GM12874 (cell line): ENCODE measurements around the gene CC2D2A.

ENCODE experiments used
- TF ChIP-seq, protein P1 (sequence below): IDR thresholded peaks from 2 replicates; pipeline ENCODE4 v1.5.1; 2011; ENCODE audit warnings: low read depth, mild to moderate bottlenecking, control low read depth, low read length, moderate library complexity; ENCODE audit not compliant: insufficient read depth

The CC2D2A gene

GRCh38 chr4:15451181-15451865 is 18.4 kb upstream of the CC2D2A start:
- TF ChIP-seq, protein P1, sequence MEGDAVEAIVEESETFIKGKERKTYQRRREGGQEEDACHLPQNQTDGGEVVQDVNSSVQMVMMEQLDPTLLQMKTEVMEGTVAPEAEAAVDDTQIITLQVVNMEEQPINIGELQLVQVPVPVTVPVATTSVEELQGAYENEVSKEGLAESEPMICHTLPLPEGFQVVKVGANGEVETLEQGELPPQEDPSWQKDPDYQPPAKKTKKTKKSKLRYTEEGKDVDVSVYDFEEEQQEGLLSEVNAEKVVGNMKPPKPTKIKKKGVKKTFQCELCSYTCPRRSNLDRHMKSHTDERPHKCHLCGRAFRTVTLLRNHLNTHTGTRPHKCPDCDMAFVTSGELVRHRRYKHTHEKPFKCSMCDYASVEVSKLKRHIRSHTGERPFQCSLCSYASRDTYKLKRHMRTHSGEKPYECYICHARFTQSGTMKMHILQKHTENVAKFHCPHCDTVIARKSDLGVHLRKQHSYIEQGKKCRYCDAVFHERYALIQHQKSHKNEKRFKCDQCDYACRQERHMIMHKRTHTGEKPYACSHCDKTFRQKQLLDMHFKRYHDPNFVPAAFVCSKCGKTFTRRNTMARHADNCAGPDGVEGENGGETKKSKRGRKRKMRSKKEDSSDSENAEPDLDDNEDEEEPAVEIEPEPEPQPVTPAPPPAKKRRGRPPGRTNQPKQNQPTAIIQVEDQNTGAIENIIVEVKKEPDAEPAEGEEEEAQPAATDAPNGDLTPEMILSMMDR, result no peak

- TF ChIP-seq, protein P1, result no peak
Observed at GRCh38 chr4:15451866-15452765, 17.6 kb upstream of the CC2D2A start.

GRCh38 chr4:15455290-15455689 is 14.4 kb upstream of the CC2D2A start:
- TF ChIP-seq, protein P1, result no peak

DNA sequence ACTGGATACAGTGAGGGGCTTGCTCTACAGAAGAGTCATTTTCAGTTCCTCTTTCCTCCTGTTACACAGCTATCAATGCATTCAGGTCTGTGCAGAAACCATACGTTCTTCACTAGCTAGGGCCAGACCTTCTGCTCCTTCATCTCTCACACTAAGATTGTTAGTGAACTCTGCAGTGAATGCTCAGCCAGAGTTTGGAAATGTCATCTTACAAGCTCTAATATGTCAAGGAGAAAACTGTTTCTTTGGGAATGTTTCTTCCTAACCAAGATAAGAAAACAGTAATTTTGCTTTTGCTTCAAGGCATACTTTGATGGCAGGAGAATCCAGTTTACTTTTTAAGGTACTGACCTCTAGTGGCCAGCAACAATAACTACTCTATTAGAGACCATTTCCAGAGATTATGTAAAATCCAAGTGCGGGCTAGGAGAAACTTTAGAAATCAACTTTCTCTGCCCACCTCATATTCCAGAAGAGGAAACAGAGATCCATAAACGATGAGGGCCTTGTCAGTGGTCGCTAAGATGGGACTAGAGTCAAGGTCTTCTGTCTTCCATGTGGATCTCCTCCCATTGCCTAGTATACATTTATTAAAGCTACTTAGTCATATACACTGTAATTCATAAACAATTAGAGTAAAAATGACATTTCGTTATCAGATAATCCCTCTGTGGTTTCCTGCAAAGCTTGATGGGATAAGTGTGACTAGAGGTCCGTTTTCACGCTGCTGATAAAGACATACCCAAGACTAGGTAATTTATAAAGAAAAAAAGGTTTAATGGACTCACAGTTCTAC is 12.1 kb upstream of the CC2D2A start:
- TF ChIP-seq, protein P1, result peak; percentile 58

DNA sequence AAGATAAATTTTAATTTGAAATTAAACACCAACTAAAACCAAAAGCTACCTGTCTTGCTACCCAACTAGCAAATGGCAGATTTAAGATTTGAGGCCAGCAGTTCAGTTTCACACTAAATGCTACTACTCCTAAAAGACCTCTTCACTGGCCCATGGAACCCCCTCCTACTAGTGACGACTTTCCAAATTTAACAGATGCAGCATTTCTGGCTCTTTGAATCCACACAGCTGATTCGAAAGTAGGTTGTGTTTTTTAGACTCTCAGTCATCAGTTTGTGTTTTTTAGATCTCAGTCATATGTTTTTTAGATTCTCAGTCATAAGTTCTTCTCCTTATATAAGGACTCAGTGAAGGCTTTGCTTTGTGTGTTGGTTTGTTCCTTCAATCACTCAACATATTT is 11.1 kb upstream of the CC2D2A start:
- TF ChIP-seq, protein P1, result no peak

DNA sequence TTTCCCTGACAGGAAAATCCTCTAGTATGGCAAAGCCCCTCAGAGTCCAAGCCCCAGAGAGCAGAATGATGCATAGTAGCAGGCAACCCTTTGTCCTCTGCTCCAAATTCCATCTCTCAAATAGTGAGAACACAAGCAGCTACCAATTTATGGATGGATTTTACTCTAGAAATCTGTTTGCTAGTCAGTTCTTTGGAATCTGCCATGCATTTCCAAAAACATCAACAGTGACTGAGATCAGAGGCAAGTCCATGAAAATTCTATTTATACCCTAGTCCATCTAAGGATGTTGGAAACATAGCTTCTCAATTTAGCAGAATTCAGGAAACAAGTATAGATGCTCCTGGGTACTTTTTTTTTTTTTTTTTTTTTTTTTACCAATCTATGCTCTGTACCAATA is 10.0 kb upstream of the CC2D2A start:
- TF ChIP-seq, protein P1, result no peak

DNA sequence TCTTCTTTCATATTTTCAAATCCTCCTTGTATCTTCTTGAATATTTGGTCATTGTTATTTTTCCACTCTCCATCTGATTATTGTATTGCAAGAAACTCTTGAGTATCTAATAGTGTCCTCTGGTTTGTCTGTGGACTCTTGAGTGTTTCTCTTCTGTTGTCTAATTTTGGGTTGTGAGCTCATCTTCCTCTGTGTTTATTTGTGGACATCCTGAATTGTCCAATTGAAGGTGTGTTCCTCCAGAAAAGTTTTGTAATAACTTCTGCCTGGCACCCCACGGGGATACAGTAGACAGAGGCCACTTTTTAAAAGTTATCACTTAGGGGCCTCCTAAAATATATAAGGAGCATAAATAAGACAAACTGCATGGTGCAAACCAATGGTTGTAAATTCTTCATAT is 3.1 kb upstream of the CC2D2A start:
- TF ChIP-seq, protein P1, result no peak
